ENCODE measurements around the gene GRM8.

Gene GRM8

DNA sequence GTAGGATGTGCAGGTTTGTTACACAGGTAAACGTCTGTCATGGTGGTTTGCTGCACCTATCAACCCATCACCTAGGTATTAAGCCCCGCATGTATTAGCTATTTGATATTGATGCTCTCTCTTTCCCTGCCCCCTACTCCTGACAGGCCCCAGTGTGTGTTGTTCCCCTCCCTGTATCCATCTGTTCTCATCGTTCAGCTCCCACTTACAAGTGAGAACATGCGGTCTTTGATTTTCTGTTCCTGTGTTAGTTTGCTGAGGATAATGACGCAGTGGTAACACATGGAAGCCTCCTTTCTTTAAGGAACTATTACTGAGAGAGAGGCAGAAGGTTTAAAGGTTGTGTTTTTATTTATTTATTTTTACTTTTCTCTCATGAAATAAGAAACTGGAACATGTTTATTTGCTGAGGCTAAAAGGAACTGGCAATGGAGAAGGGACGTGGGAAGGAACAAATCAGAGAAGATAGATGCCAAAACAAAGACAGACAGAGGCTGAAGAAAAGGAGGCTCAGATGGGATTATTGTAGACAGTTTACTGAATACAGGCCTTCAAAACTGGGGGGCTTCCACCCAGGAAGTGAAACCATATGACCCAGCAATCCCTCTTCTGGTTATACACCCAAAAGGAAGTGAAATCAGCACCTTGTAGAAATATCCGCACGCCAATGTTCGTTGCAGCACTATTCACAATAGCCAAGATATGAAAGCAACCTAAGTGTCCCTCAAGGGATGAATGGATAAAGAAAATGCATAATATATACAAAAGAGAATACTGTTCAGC is 556.3 kb downstream of the GRM8 start (continued):
- TF ChIP-seq, protein P1, sequence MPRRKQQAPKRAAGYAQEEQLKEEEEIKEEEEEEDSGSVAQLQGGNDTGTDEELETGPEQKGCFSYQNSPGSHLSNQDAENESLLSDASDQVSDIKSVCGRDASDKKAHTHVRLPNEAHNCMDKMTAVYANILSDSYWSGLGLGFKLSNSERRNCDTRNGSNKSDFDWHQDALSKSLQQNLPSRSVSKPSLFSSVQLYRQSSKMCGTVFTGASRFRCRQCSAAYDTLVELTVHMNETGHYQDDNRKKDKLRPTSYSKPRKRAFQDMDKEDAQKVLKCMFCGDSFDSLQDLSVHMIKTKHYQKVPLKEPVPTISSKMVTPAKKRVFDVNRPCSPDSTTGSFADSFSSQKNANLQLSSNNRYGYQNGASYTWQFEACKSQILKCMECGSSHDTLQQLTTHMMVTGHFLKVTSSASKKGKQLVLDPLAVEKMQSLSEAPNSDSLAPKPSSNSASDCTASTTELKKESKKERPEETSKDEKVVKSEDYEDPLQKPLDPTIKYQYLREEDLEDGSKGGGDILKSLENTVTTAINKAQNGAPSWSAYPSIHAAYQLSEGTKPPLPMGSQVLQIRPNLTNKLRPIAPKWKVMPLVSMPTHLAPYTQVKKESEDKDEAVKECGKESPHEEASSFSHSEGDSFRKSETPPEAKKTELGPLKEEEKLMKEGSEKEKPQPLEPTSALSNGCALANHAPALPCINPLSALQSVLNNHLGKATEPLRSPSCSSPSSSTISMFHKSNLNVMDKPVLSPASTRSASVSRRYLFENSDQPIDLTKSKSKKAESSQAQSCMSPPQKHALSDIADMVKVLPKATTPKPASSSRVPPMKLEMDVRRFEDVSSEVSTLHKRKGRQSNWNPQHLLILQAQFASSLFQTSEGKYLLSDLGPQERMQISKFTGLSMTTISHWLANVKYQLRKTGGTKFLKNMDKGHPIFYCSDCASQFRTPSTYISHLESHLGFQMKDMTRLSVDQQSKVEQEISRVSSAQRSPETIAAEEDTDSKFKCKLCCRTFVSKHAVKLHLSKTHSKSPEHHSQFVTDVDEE (CRISPR knock-in tag; IDR thresholded peaks at IDR 0.05), result no peak
- TF ChIP-seq RARB (CRISPR knock-in tag; IDR thresholded peaks at IDR 0.05) (no peak), SNAI2 (CRISPR knock-in tag; IDR thresholded peaks at IDR 0.05) (no peak), GLIS3 (CRISPR knock-in tag; IDR thresholded peaks at IDR 0.05) (no peak), ESRRG (CRISPR knock-in tag; IDR thresholded peaks at IDR 0.05) (no peak), CSDC2 (CRISPR knock-in tag; IDR thresholded peaks at IDR 0.05) (no peak), ZNF8 (CRISPR knock-in tag; IDR thresholded peaks at IDR 0.05) (no peak)

DNA sequence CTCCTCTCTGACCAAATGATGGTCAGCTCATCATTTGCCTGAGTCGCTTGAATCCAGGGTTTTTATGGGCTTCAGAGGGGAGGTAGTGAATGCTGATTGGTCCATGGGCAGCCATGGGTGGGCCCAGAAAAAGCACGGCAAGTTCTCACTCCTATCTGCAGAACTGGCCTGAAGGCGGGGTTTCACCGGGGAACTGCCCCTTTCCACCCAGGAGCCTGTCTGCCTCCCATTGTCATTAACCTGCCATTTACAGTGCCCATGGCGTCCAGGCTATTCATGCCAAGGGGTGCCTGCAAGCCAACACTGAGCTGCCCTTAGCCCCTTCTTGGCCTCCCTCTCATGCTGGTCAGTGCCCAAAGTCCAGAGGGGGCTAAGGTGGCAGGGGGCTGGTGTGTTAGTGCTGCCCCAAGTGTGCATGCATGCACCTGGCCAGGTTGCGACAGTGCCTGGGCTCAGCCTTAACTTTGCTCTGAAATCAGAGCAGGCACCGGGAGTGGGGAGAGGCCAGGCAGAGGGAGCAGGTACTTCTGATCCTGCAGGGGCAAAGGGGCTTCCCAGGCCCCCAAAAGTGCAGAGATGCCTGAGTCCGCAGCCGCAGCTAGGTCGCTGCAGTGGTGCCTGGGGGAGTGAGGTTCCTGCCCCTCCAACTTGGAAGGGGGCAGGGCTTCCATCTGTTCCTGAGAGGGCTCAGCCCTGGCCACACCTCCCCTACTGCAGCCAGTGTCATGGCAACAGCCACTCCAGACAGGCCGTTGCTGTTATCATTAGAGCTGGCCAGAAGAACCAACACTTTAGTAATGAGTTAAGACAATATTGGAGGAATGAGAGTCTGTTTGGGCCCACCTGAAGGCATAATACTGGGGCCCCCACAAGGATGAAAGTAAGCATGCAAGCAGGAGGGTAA is 561.6 kb downstream of the GRM8 start:
- TF ChIP-seq, protein P2, sequence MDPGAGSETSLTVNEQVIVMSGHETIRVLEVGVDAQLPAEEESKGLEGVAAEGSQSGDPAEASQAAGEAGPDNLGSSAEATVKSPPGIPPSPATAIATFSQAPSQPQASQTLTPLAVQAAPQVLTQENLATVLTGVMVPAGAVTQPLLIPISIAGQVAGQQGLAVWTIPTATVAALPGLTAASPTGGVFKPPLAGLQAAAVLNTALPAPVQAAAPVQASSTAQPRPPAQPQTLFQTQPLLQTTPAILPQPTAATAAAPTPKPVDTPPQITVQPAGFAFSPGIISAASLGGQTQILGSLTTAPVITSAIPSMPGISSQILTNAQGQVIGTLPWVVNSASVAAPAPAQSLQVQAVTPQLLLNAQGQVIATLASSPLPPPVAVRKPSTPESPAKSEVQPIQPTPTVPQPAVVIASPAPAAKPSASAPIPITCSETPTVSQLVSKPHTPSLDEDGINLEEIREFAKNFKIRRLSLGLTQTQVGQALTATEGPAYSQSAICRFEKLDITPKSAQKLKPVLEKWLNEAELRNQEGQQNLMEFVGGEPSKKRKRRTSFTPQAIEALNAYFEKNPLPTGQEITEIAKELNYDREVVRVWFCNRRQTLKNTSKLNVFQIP (CRISPR knock-in tag; IDR thresholded peaks at IDR 0.05; ENCODE audit: borderline replicate concordance, low read depth), result no peak
- TF ChIP-seq ISL1 (CRISPR knock-in tag; IDR thresholded peaks at IDR 0.05) (no peak), RARB (CRISPR knock-in tag; IDR thresholded peaks at IDR 0.05) (no peak), ZC3H10 (CRISPR knock-in tag; IDR thresholded peaks at IDR 0.05) (no peak), ESRRG (CRISPR knock-in tag; IDR thresholded peaks at IDR 0.05) (no peak)
- TF ChIP-seq, protein P3, sequence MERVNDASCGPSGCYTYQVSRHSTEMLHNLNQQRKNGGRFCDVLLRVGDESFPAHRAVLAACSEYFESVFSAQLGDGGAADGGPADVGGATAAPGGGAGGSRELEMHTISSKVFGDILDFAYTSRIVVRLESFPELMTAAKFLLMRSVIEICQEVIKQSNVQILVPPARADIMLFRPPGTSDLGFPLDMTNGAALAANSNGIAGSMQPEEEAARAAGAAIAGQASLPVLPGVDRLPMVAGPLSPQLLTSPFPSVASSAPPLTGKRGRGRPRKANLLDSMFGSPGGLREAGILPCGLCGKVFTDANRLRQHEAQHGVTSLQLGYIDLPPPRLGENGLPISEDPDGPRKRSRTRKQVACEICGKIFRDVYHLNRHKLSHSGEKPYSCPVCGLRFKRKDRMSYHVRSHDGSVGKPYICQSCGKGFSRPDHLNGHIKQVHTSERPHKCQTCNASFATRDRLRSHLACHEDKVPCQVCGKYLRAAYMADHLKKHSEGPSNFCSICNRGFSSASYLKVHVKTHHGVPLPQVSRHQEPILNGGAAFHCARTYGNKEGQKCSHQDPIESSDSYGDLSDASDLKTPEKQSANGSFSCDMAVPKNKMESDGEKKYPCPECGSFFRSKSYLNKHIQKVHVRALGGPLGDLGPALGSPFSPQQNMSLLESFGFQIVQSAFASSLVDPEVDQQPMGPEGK (CRISPR knock-in tag; IDR thresholded peaks at IDR 0.05; ENCODE audit: borderline replicate concordance), result no peak
- no peak for ATAC-seq

DNA sequence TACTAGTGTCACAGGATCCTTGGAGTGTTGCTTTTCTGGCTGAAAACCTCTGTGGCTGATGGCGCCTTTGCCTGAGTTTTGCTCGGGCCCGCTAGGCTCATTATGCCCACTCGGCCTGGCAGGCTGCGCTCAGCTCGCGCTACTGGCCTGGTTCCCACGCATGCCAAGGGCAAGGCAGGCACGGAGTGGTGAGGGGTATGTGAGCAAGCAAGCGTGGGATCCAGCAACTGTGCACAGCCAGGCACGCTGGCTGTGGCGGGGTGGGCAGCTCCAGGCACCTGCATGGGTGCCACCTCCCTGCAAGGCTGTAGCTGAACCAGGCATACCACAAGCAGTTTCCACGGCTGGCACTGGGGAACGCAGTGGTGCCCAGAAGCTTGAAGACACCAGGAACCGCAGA is 562.6 kb downstream of the GRM8 start:
- ATAC-seq, result no peak
- TF ChIP-seq OSR1 (CRISPR knock-in tag; IDR thresholded peaks at IDR 0.05) (no peak), ZNF70 (CRISPR knock-in tag; IDR thresholded peaks at IDR 0.05) (no peak), ESRRG (CRISPR knock-in tag; IDR thresholded peaks at IDR 0.05) (no peak), ZFP3 (CRISPR knock-in tag; IDR thresholded peaks at IDR 0.05) (no peak), ZC3H10 (CRISPR knock-in tag; IDR thresholded peaks at IDR 0.05) (no peak), ZNF565 (CRISPR knock-in tag; conservative IDR thresholded peaks at IDR 0.05; ENCODE audit: low read depth) (no peak), ZNF8 (CRISPR knock-in tag; IDR thresholded peaks at IDR 0.05) (no peak)
- TF ChIP-seq, protein P2 (CRISPR knock-in tag; IDR thresholded peaks at IDR 0.05; ENCODE audit: borderline replicate concordance, low read depth), result no peak
- TF ChIP-seq, protein P4, sequence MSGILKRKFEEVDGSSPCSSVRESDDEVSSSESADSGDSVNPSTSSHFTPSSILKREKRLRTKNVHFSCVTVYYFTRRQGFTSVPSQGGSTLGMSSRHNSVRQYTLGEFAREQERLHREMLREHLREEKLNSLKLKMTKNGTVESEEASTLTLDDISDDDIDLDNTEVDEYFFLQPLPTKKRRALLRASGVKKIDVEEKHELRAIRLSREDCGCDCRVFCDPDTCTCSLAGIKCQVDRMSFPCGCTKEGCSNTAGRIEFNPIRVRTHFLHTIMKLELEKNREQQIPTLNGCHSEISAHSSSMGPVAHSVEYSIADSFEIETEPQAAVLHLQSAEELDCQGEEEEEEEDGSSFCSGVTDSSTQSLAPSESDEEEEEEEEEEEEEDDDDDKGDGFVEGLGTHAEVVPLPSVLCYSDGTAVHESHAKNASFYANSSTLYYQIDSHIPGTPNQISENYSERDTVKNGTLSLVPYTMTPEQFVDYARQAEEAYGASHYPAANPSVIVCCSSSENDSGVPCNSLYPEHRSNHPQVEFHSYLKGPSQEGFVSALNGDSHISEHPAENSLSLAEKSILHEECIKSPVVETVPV (CRISPR knock-in tag; IDR thresholded peaks at IDR 0.05), result no peak
- TF ChIP-seq, protein P5, sequence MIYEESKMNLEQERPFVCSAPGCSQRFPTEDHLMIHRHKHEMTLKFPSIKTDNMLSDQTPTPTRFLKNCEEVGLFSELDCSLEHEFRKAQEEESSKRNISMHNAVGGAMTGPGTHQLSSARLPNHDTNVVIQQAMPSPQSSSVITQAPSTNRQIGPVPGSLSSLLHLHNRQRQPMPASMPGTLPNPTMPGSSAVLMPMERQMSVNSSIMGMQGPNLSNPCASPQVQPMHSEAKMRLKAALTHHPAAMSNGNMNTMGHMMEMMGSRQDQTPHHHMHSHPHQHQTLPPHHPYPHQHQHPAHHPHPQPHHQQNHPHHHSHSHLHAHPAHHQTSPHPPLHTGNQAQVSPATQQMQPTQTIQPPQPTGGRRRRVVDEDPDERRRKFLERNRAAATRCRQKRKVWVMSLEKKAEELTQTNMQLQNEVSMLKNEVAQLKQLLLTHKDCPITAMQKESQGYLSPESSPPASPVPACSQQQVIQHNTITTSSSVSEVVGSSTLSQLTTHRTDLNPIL (CRISPR knock-in tag; IDR thresholded peaks at IDR 0.05; ENCODE audit: low read depth), result no peak
